Neuronal stem cell (in vitro differentiated cells): ENCODE measurements around the gene BACE2.

ENCODE experiments used
- DNase-seq: peaks from one replicate; pipeline ENCODE4 v3.0.0-alpha.2; 2013; ENCODE audit warnings: low spot score
- H2AFZ ChIP-seq: one replicate; pipeline ENCODE4 v1.6.1; 2013; ENCODE audit warnings: mild to moderate bottlenecking, low read length, inconsistent platforms
- H2AK5ac ChIP-seq: 2 replicates; pipeline ENCODE4 v1.6.1; 2013; ENCODE audit warnings: low read depth, mild to moderate bottlenecking, inconsistent platforms, low read length, moderate library complexity, mixed read lengths
- H2BK120ac ChIP-seq: 2 replicates; pipeline ENCODE4 v1.6.1; 2013; ENCODE audit warnings: low read depth, mild to moderate bottlenecking, inconsistent platforms, low read length, moderate library complexity, mixed read lengths
- H2BK12ac ChIP-seq: one replicate; pipeline ENCODE4 v1.6.1; 2013; ENCODE audit warnings: low read length, inconsistent platforms
- H2BK15ac ChIP-seq: 2 replicates; pipeline ENCODE4 v1.6.1; 2013; ENCODE audit warnings: mild to moderate bottlenecking, low read length, inconsistent platforms, mixed read lengths
- H2BK5ac ChIP-seq: one replicate; pipeline ENCODE4 v1.6.1; 2013; ENCODE audit warnings: inconsistent platforms, mild to moderate bottlenecking, low read length, moderate library complexity
- H3K14ac ChIP-seq: one replicate; pipeline ENCODE4 v1.6.1; 2013; ENCODE audit warnings: low read length, inconsistent platforms
- H3K18ac ChIP-seq: 2 replicates; pipeline ENCODE4 v1.6.1; 2013; ENCODE audit warnings: low read length, inconsistent platforms
- H3K23ac ChIP-seq: 2 replicates; pipeline ENCODE4 v1.6.1; 2013; ENCODE audit warnings: low read depth, mild to moderate bottlenecking, mixed read lengths, low read length, inconsistent platforms; ENCODE audit not compliant: poor library complexity
- H3K27ac ChIP-seq: replicated peaks from 3 replicates; pipeline ENCODE4 v1.5.1; 2013; ENCODE audit warnings: low read length, inconsistent platforms
- H3K27me3 ChIP-seq, 3 experiments: 2 replicates each; pipeline ENCODE4 v1.6.1; 2013; ENCODE audit warnings: low read length in 3 of 3, mild to moderate bottlenecking in 2 of 3, inconsistent platforms in 1 of 3, low read depth in 1 of 3, mixed read lengths in 1 of 3, moderate library complexity in 1 of 3; ENCODE audit not compliant: control insufficient read depth in 3 of 3, insufficient read depth in 3 of 3
- H3K36me3 ChIP-seq, 2 donors: replicated peaks in 1 of 2; 2 replicates each; pipeline ENCODE4 v1.6.1; 2013; ENCODE audit warnings: low read length in 2 of 2; ENCODE audit not compliant: control insufficient read depth in 2 of 2, insufficient read depth in 2 of 2
- H3K4ac ChIP-seq: 2 replicates; pipeline ENCODE4 v1.6.1; 2013; ENCODE audit warnings: inconsistent platforms, mild to moderate bottlenecking, low read length, moderate library complexity
- H3K4me1 ChIP-seq, 2 donors: 1 replicate in 1 of 2; 2 replicates in 1 of 2; pipeline ENCODE4 v1.6.1; 2013; ENCODE audit warnings: low read length in 2 of 2, low read depth in 1 of 2; ENCODE audit not compliant: control insufficient read depth in 2 of 2, insufficient read depth in 1 of 2
- H3K4me2 ChIP-seq: one replicate; pipeline ENCODE4 v1.6.1; 2013; ENCODE audit warnings: mild to moderate bottlenecking, low read length, inconsistent platforms; ENCODE audit not compliant: insufficient read depth, poor library complexity, severe bottlenecking
- H3K4me3 ChIP-seq, 2 donors: 2 replicates each; pipeline ENCODE4 v1.5.1; 2013; ENCODE audit warnings: low read length in 2 of 2, mild to moderate bottlenecking in 2 of 2, inconsistent platforms in 1 of 2, moderate library complexity in 1 of 2
- H3K79me1 ChIP-seq: one replicate; pipeline ENCODE4 v1.6.1; 2013; ENCODE audit warnings: low read depth, mild to moderate bottlenecking, inconsistent platforms, low read length, moderate library complexity
- H3K9ac ChIP-seq: one replicate; pipeline ENCODE4 v1.6.1; 2013; ENCODE audit warnings: mild to moderate bottlenecking, low read depth, low read length, inconsistent platforms; ENCODE audit not compliant: poor library complexity
- H3K9me3 ChIP-seq, 2 donors: replicated peaks in 1 of 2; 2 replicates each; pipeline versions ENCODE3 to v1.6.1; 2013; ENCODE audit warnings: low read length in 2 of 2, mild to moderate bottlenecking in 2 of 2, inconsistent platforms in 1 of 2, low read depth in 1 of 2, mixed read lengths in 1 of 2, moderate library complexity in 1 of 2; ENCODE audit not compliant: control insufficient read depth in 2 of 2, insufficient read depth in 1 of 2
- H4K8ac ChIP-seq: one replicate; pipeline ENCODE4 v1.6.1; 2013; ENCODE audit warnings: low read depth, mild to moderate bottlenecking, inconsistent platforms, low read length, moderate library complexity
- H4K91ac ChIP-seq: one replicate; pipeline ENCODE4 v1.6.1; 2013; ENCODE audit warnings: low read length, low read depth, mild to moderate bottlenecking, inconsistent platforms; ENCODE audit not compliant: poor library complexity
- WGBS, 2 donors: extraction: QIAGEN DNeasy Blood & Tissue Kit; methylation state at CpG; one replicate each; pipeline ENCODE4 v1.1.7; 2013; ENCODE audit warnings: missing lambda C conversion rate in 2 of 2, mixed read lengths in 1 of 2; ENCODE audit not compliant: insufficient read length in 2 of 2, insufficient replicate concordance in 1 of 2; ENCODE audit errors: extremely low coverage in 2 of 2; 5-methylcytosine and 5-hydroxymethylcytosine counted together

Gene BACE2

DNA sequence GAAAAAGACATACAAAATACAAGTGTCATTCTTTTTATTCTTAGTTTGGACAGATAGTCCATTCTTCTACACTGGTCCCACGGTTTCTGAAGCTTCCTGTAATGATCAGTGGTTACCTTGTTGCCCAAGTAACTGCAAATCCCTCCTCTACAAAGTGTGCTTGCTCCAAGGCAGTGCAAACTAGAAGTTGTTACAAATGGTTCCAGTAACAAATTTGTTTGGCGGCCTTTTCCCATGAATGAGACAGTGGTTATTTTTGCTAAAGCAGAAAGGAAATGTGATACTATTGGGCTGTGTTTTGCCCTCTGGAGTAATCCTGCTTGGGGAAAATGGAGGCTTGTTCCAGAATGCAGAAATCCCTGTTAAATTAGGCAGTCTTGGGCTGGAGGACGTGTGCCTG is 8.9 kb downstream of the BACE2 start:
- H2BK5ac ChIP-seq: no peak overlapping the region
- no peak overlapping the region for H2AFZ ChIP-seq
- no peak overlapping the region for H2BK120ac ChIP-seq
- no peaks in the 10 kb centered on the region for H3K79me1 ChIP-seq
- H3K4me2 ChIP-seq: no peak overlapping the region
- no peak overlapping the region for H3K4ac ChIP-seq
- no peak overlapping the region for H3K4me3 ChIP-seq
- no peak overlapping the region for H2BK12ac ChIP-seq
- no peak overlapping the region for H3K27ac ChIP-seq
- no peak overlapping the region for H3K18ac ChIP-seq
- H2AK5ac ChIP-seq: no peak overlapping the region
- WGBS, 2 donors: no CpG with 5 or more reads among the region's 3 CpGs
- no peak overlapping the region for H4K8ac ChIP-seq
- H2BK15ac ChIP-seq: no peak overlapping the region
- no peak for DNase-seq
- no peaks in the 10 kb centered on the region for H3K36me3 ChIP-seq
- H3K27me3 ChIP-seq: peaks cover 0 to 3% (median 0%) of the 10 kb centered on the region in 3 experiments
- peaks cover 0 to 5% of the 10 kb centered on the region in 2 donors for H3K4me1 ChIP-seq
- no peak overlapping the region for H4K91ac ChIP-seq
- no peak overlapping the region for H3K9ac ChIP-seq
- H3K14ac ChIP-seq: no peak overlapping the region
- no peak overlapping the region for H3K23ac ChIP-seq
- no peaks in the 10 kb centered on the region for H3K9me3 ChIP-seq

DNA sequence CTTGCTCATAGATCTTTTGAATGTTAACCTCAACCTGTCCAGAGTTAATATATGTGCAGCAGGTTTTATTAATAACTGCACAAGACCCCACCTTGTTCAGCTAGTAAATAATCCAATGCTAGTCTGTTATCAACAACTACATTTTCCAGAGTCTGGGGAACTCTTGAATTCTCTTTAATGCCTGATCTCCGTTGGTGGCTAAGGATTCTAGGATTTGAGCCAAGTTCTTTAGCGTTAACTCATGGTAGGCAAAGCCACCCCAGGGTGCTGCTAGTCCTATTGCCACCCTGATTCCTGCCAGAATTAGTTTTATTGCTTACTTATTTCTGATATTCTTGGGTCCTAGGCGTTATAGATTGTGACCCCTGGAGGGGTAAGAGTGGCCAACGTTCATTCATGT is 12.8 kb downstream of the BACE2 start:
- Histone ChIP-seq H2BK12ac (no peak overlapping the region), H3K9ac (no peak overlapping the region), H3K18ac (no peak overlapping the region), H2AK5ac (no peak overlapping the region), H2BK120ac (no peak overlapping the region), H3K4ac (no peak overlapping the region), H4K91ac (no peak overlapping the region), H2BK5ac (no peak overlapping the region), H3K23ac (no peak overlapping the region), H3K4me2 (no peak overlapping the region), H3K27ac (no peak overlapping the region), H3K4me3 (no peak overlapping the region), H2AFZ (no peak overlapping the region), H2BK15ac (no peak overlapping the region), H3K27me3 (no peaks in the 10 kb centered on the region), H3K79me1 (no peaks in the 10 kb centered on the region), H3K36me3 (no peaks in the 10 kb centered on the region), H4K8ac (no peak overlapping the region), H3K14ac (no peak overlapping the region), H3K9me3 (no peaks in the 10 kb centered on the region), H3K4me1 (peaks cover 0 to 7% of the 10 kb centered on the region in 2 donors)
- WGBS, 2 donors: no CpG with 5 or more reads among the region's 4 CpGs
- DNase-seq: no peak

DNA sequence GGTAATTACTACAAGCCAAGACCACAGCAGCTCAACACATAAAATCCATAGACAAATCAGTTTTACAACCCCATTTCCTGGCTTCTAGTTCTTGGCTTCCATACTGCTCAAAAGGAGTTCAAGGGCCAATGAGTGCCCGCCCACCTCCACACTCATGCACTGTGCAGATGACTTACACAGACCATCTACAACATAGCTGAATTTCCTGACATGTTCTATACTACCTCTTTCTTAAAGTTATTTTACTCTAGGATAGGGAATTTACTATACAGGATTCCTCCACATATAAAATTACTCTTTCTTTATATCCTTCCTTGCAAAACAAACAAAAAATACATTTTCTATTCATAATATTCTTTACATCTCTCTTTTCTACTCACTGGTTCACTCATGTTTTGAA is 14.6 kb downstream of the BACE2 start:
- Histone ChIP-seq H3K36me3 (no peaks in the 10 kb centered on the region), H2AFZ (no peak overlapping the region), H3K18ac (no peak overlapping the region), H2BK12ac (no peak overlapping the region), H4K8ac (no peak overlapping the region), H3K23ac (no peak overlapping the region), H3K27ac (no peak overlapping the region), H3K4me3 (no peak overlapping the region), H2BK120ac (no peak overlapping the region), H2AK5ac (no peak overlapping the region), H3K4me1 (peaks cover 0 to 7% of the 10 kb centered on the region in 2 donors), H3K79me1 (no peaks in the 10 kb centered on the region), H3K9ac (no peak overlapping the region), H3K4ac (no peak overlapping the region), H2BK15ac (no peak overlapping the region), H3K14ac (no peak overlapping the region), H4K91ac (no peak overlapping the region), H3K4me2 (no peak overlapping the region), H2BK5ac (no peak overlapping the region), H3K9me3 (no peaks in the 10 kb centered on the region), H3K27me3 (no peaks in the 10 kb centered on the region)
- no CpG with 5 or more reads among the region's 1 CpG for WGBS, 2 donors
- DNase-seq: no peak

DNA sequence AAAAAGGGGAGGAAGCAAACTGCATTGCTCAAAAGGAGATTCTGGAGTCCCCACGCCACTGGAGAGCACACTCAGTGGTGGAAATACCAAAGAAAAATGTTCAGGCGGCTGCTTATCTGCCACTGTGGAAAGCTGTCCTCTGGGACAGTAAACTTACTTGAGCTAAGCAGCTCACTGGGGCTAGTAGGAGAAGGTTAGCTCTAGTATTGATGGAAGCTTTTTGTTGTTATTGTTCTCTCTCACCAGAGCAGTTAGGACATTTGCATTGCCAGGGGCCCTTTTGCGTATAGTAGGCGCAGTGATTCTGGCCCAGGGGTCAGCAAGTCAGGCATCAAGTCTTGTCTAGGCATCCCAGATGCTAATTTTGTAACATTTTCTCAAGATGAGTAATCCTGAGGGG is 15.6 kb downstream of the BACE2 start:
- Histone ChIP-seq H3K9me3 (no peaks in the 10 kb centered on the region), H3K79me1 (no peaks in the 10 kb centered on the region), H3K36me3 (no peaks in the 10 kb centered on the region), H4K8ac (no peak overlapping the region), H2BK15ac (no peak overlapping the region), H2AFZ (no peak overlapping the region), H2BK5ac (no peak overlapping the region), H3K4me2 (no peak overlapping the region), H3K4me1 (peaks cover 0 to 7% of the 10 kb centered on the region in 2 donors), H4K91ac (no peak overlapping the region), H3K4me3 (no peak overlapping the region), H3K23ac (no peak overlapping the region), H3K27me3 (no peaks in the 10 kb centered on the region), H3K14ac (no peak overlapping the region), H2BK120ac (no peak overlapping the region), H3K27ac (no peak overlapping the region), H3K4ac (no peak overlapping the region), H2AK5ac (no peak overlapping the region), H2BK12ac (no peak overlapping the region), H3K18ac (no peak overlapping the region), H3K9ac (no peak overlapping the region)
- WGBS, 2 donors: no CpG with 5 or more reads among the region's 4 CpGs
- DNase-seq: no peak
